IMR-90 (cell line): Measurements from ENCODE around the gene SLC35G1. TPM values are rescaled to one million over a fixed set of nuclear protein-coding genes. Genes with fewer than 3 reads are reported as not detected.
A peak's percentile ranks its signal among the peaks of the same experiment; 100 is the strongest.

ENCODE experiments used
- ATAC-seq: fragments of 200-7000 bp; cut with Tn5 transposase; 2 replicates; pipeline ENCODE4 v1.9.1; 2020; ENCODE audit warnings: low read depth, mild to moderate bottlenecking, moderate library complexity
- Bru-seq: library from RNA; stranded (reverse); fragments of 400-500 nt; gene quantifications from one replicate; lab custom pipeline; 2021; lab: Mats Ljungman, UMichigan
- BruChase-seq, 2 experiments: library from RNA; stranded (reverse); fragments of 400-500 nt; gene quantifications; one replicate each; lab custom pipeline; 2021; lab: Mats Ljungman, UMichigan
- BruUV-seq: library from RNA; stranded (reverse); fragments of 400-500 nt; replicated peaks from 2 replicates; lab custom pipeline; 2021; lab: Mats Ljungman, UMichigan
- CTCF ChIA-PET: fragments of 300-600 bp; formaldehyde crosslinking; extraction: SDS; loops from one replicate; lab custom pipeline; 2021; ENCODE audit warnings: antibody characterized with exemption; lab: Yijun Ruan, JAX
- POLR2A ChIA-PET: fragments of 300-600 bp; sonication (Branson Sonifier 250); formaldehyde crosslinking; loops from one replicate; lab custom pipeline; 2022; ENCODE audit warnings: antibody characterized with exemption; ENCODE audit not compliant: unreplicated experiment; lab: Charles Lee
- DNase-seq: peaks from one replicate; pipeline ENCODE4 v3.0.0; 2013
- H2AFZ ChIP-seq: replicated peaks from 2 replicates; pipeline ENCODE3; 2013; ENCODE audit warnings: low read length, mild to moderate bottlenecking; ENCODE audit not compliant: poor library complexity
- H2AK5ac ChIP-seq: 2 replicates; pipeline ENCODE4 v1.6.1; 2013; ENCODE audit warnings: low read depth, low read length, inconsistent platforms
- H2AK9ac ChIP-seq: replicated peaks from 2 replicates; pipeline ENCODE3; 2013; ENCODE audit warnings: mild to moderate bottlenecking, low read depth, low read length, moderate library complexity; ENCODE audit not compliant: poor library complexity
- H2BK120ac ChIP-seq: 2 replicates; pipeline ENCODE4 v1.6.1; 2013; ENCODE audit warnings: low read depth, low read length, inconsistent platforms
- H2BK15ac ChIP-seq: 3 replicates; pipeline ENCODE4 v1.6.1; 2013; ENCODE audit warnings: low read depth, low read length, inconsistent platforms
- H2BK20ac ChIP-seq: 2 replicates; pipeline ENCODE4 v1.6.1; 2013; ENCODE audit warnings: low read depth, mild to moderate bottlenecking, inconsistent platforms, low read length, moderate library complexity
- H2BK5ac ChIP-seq: 2 replicates; pipeline ENCODE4 v1.6.1; 2013; ENCODE audit warnings: mild to moderate bottlenecking, low read depth, low read length, inconsistent platforms; ENCODE audit not compliant: poor library complexity, severe bottlenecking
- H3K14ac ChIP-seq: replicated peaks from 2 replicates; pipeline ENCODE4 v1.6.1; 2013; ENCODE audit warnings: low read depth, low read length, inconsistent platforms
- H3K18ac ChIP-seq: 2 replicates; pipeline ENCODE4 v1.6.1; 2013; ENCODE audit warnings: low read depth, low read length, control low read depth
- H3K23ac ChIP-seq: 2 replicates; pipeline ENCODE4 v1.6.1; 2013; ENCODE audit warnings: low read depth, low read length, inconsistent platforms
- H3K27ac ChIP-seq: 2 replicates; pipeline ENCODE4 v1.5.1; 2013; ENCODE audit warnings: mild to moderate bottlenecking, control low read depth, low read length; ENCODE audit not compliant: insufficient read depth
- H3K27me3 ChIP-seq: 2 replicates; pipeline ENCODE4 v1.6.1; 2013; ENCODE audit warnings: low read length; ENCODE audit not compliant: control insufficient read depth, insufficient read depth
- H3K36me3 ChIP-seq: 2 replicates; pipeline ENCODE4 v1.6.1; 2013; ENCODE audit warnings: low read length, mixed read lengths; ENCODE audit not compliant: control insufficient read depth, insufficient read depth
- H3K4ac ChIP-seq: 2 replicates; pipeline ENCODE4 v1.6.1; 2013; ENCODE audit warnings: low read depth, low read length, inconsistent platforms
- H3K4me1 ChIP-seq: 2 replicates; pipeline ENCODE4 v1.6.1; 2013; ENCODE audit warnings: low read length, mixed read lengths; ENCODE audit not compliant: control insufficient read depth, insufficient read depth
- H3K4me2 ChIP-seq: 2 replicates; pipeline ENCODE4 v1.6.1; 2013; ENCODE audit warnings: low read depth, mild to moderate bottlenecking, control low read depth, low read length, moderate library complexity
- H3K4me3 ChIP-seq: 2 replicates; pipeline ENCODE4 v1.5.1; 2013; ENCODE audit warnings: low read depth, mild to moderate bottlenecking, control low read depth, low read length, moderate library complexity; ENCODE audit not compliant: insufficient read depth
- H3K56ac ChIP-seq: 2 replicates; pipeline ENCODE4 v1.6.1; 2013; ENCODE audit warnings: low read length, inconsistent platforms; ENCODE audit not compliant: insufficient read depth; ENCODE audit errors: extremely low read depth
- H3K79me1 ChIP-seq, 2 experiments: 2 replicates each; pipeline ENCODE4 v1.6.1; 2013; ENCODE audit warnings: low read length in 2 of 2, inconsistent platforms in 1 of 2, low read depth in 1 of 2
- H3K9ac ChIP-seq: 2 replicates; pipeline ENCODE4 v1.6.1; 2013; ENCODE audit warnings: low read depth, low read length, control low read depth
- H3K9me1 ChIP-seq: 2 replicates; pipeline ENCODE4 v1.6.1; 2013; ENCODE audit warnings: low read length, inconsistent platforms; ENCODE audit not compliant: insufficient read depth
- H3K9me3 ChIP-seq: 2 replicates; pipeline ENCODE4 v1.6.1; 2013; ENCODE audit warnings: low read length; ENCODE audit not compliant: control insufficient read depth, insufficient read depth
- H4K20me1 ChIP-seq: 2 replicates; pipeline ENCODE4 v1.6.1; 2013; ENCODE audit warnings: low read length, inconsistent platforms; ENCODE audit not compliant: insufficient read depth
- H4K5ac ChIP-seq: 2 replicates; pipeline ENCODE4 v1.6.1; 2013; ENCODE audit warnings: mild to moderate bottlenecking, low read depth, low read length, control low read depth
- H4K8ac ChIP-seq, 2 experiments: 2 replicates each; pipeline ENCODE4 v1.6.1; 2013; ENCODE audit warnings: low read depth in 2 of 2, low read length in 2 of 2, control low read depth in 1 of 2, inconsistent platforms in 1 of 2
- H4K91ac ChIP-seq: 2 replicates; pipeline ENCODE4 v1.6.1; 2013; ENCODE audit warnings: low read depth, low read length, inconsistent platforms; ENCODE audit not compliant: insufficient read depth
- CHD1 ChIP-seq: IDR thresholded peaks from 2 replicates; pipeline ENCODE4 v1.6.1; 2012; ENCODE audit warnings: low read depth, low read length, improper control_type of control experiment
- MXI1 ChIP-seq: IDR thresholded peaks from 2 replicates; pipeline ENCODE4 v1.6.1; 2012; ENCODE audit warnings: low read depth, mild to moderate bottlenecking, low read length, moderate library complexity, borderline replicate concordance
- POLR2A ChIP-seq: IDR thresholded peaks from 2 replicates; pipeline ENCODE4 v1.6.1; 2012; ENCODE audit warnings: mild to moderate bottlenecking, low read depth, low read length
- RAD21 ChIP-seq: IDR thresholded peaks from 2 replicates; pipeline ENCODE4 v1.6.1; 2012; ENCODE audit warnings: low read length, improper control_type of control experiment
- RCOR1 ChIP-seq: IDR thresholded peaks from 2 replicates; pipeline ENCODE4 v1.6.1; 2012; ENCODE audit warnings: mild to moderate bottlenecking, low read length, improper control_type of control experiment; ENCODE audit not compliant: insufficient replicate concordance
- RFX5 ChIP-seq: IDR thresholded peaks from 2 replicates; pipeline ENCODE4 v1.8.0; 2012; ENCODE audit warnings: low read depth, mild to moderate bottlenecking, low read length, moderate library complexity
- WGBS, 2 experiments: methylation state at CpG; one replicate each; pipeline versions ENCODE4 v1.1.5 to v1.1.7; 2013; ENCODE audit warnings: missing lambda C conversion rate in 2 of 2; ENCODE audit not compliant: insufficient read length in 1 of 2; ENCODE audit errors: extremely low coverage in 2 of 2; 5-methylcytosine and 5-hydroxymethylcytosine counted together
- dilution Hi-C: fragments of 300-500 bp; cut with HindIII; formaldehyde crosslinking; loops from one replicate; pipeline ENCODE4 v1.14.3; 2018; ENCODE audit warnings: low sequenced_read_pairs; ENCODE audit not compliant: unreplicated experiment
- in situ Hi-C: fragments of 300-500 bp; cut with MboI; formaldehyde crosslinking; loops from 3 replicates; pipeline ENCODE4 v1.14.3; 2019; ENCODE audit warnings: low sequenced_read_pairs, inconsistent platforms, mixed read lengths
- intact Hi-C: fragments of 100-400 bp; cut with micrococcal nuclease; formaldehyde crosslinking; loops from 2 replicates; pipeline ENCODE4 v1.10.0; 2022
- long read RNA-seq: library from polyadenylated mRNA; unstranded; transcript quantifications from one replicate; pipeline ENCODE4 v2.0.0, GENCODE V29; 2021; ENCODE audit not compliant: unreplicated experiment
- polyA plus RNA-seq, 3 experiments: library from polyadenylated mRNA; depleted of rRNA; stranded (reverse); fragments of >200 nt; gene quantifications; 2 replicates each; pipeline ENCODE4 v1.2.3, GENCODE V29; 2012; ENCODE audit warnings: low replicate concordance in 1 of 3
- total RNA-seq: library from RNA; depleted of rRNA; stranded (reverse); fragments of >200 nt; gene quantifications from 2 replicates; pipeline ENCODE4 v1.2.3, GENCODE V29; 2012; rRNA removed
- TF ChIP-seq, protein P1 (sequence below): fragments of 150-350 bp; IDR thresholded peaks from 2 replicates; pipeline ENCODE4 v1.6.1; 2016; ENCODE audit warnings: low read depth, mild to moderate bottlenecking, low read length, moderate library complexity, borderline replicate concordance

SLC35G1 gene, protein sequence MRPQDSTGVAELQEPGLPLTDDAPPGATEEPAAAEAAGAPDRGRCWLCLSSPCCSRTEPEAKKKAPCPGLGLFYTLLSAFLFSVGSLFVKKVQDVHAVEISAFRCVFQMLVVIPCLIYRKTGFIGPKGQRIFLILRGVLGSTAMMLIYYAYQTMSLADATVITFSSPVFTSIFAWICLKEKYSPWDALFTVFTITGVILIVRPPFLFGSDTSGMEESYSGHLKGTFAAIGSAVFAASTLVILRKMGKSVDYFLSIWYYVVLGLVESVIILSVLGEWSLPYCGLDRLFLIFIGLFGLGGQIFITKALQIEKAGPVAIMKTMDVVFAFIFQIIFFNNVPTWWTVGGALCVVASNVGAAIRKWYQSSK
- total RNA-seq, result 2.7 and 3.9 TPM in 2 replicates
- polyA plus RNA-seq (2012; rRNA removed), result 2.6 and 3.7 TPM in 2 replicates
- 0.99 and 1.1 TPM in 2 replicates for polyA plus RNA-seq (2012; cell fraction: cytosol; rRNA removed)
- 1.3 and 3.4 TPM in 2 replicates for polyA plus RNA-seq (2012; cell fraction: nucleus; rRNA removed; ENCODE audit: low replicate concordance)
- percentile 47 among the genes with signal in this experiment for Bru-seq, nascent RNA
- BruChase-seq, experiment 1, labeled RNA remaining after a 6-hour chase, result percentile 44 among the genes with signal in this experiment
- BruChase-seq, experiment 2, labeled RNA remaining after a 2-hour chase, result percentile 47 among the genes with signal in this experiment
- long read RNA-seq, partial matches to known transcripts, result 2 of 13 reads
- long read RNA-seq, other reads (novel, unspliced or antisense), result 7 of 13 reads

DNA sequence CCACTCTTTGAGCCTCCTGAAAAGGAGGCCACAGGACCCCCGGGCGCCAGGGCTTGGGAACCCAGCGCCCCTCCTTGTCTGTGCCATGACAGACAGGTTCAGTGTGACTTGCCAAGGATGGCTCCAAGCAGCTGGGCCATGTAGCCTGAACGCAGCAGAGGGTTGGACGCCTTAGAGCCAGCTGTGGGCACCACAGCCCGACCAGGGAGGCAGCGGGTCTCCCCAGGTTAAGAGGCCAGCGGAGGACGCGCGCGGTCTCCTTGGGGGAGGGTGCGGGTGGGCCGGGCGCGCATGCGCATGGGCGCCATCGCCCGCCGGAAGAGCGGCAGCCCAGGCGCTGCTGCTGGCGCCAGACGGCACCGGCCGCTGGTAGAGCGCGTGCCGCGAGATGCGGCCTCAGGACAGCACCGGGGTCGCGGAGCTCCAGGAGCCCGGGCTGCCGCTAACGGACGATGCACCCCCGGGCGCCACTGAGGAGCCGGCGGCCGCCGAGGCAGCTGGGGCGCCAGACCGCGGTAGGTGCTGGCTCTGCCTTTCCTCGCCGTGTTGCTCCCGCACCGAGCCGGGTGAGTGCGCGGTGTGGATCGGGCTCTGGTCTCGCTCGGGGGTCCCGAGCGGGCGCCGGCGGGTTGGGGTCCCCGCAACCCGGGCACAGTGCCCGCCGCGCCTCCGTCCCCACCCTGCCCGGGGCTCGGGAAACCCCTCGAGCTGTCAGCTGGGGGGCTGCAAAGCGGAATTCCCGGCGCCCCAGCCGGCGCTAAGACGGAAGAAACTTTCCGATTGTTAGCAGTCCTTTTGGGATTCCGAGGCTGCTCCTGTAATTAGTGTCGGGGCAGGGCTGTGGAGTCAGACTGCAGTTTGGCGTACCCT lies at the start of gene SLC35G1:
Gene SLC35G1, plus strand, starts transcription at position 333 of the 870 bp plus-strand sequence. Its CDS starts 56 bp downstream, at position 389.
- H2AFZ ChIP-seq, result peak within 1 kb of the TSS; percentile 99
- H2BK5ac ChIP-seq, result peak within 1 kb of the TSS; percentile 55
- H3K36me3 ChIP-seq, result no peaks in the 10 kb centered on the region
- POLR2A ChIA-PET, result interaction anchor here (0.5 to 0.6 kb wide), 2 partner anchors 10 kb away, joined by 3 read pairs; no protein-coding TSS in a partner anchor
- in situ Hi-C loops, result no loop called here
- H3K4me1 ChIP-seq, result peaks cover 5% of the 10 kb centered on the region; the same call in 1 of the 2 replicates
- dilution Hi-C loops, result no loop called here
- H4K8ac ChIP-seq, result peak within 1 kb of the TSS; percentile 91 to 99
- WGBS, 2 experiments, result 1% methylated on average over 50 of the region's 82 CpGs; no CpG with 5 or more reads in 1 of the 2 experiments
- DNase-seq, result peak; percentile 54
- peak within 1 kb of the TSS; percentile 72 for H3K4me3 ChIP-seq
- peak within 1 kb of the TSS; percentile 87 for H3K9ac ChIP-seq
- peak within 1 kb of the TSS; percentile 88 for H3K4me2 ChIP-seq
- H4K5ac ChIP-seq, result peak within 1 kb of the TSS; percentile 94
- intact Hi-C loops, result no loop called here
- peak within 1 kb of the TSS; percentile 86 for H3K18ac ChIP-seq
- peak within 1 kb of the TSS; percentile 35 for H3K56ac ChIP-seq
- H3K9me1 ChIP-seq, result no peaks in the 10 kb centered on the region
- peak within 1 kb of the TSS; percentile 72 for H3K14ac ChIP-seq
- H4K20me1 ChIP-seq, result no peaks in the 10 kb centered on the region
- H2BK20ac ChIP-seq, result 0 out of 2 replicates have a peak within 1 kb of the TSS, but pooled peaks have one; percentile 16
- H3K23ac ChIP-seq, result peak within 1 kb of the TSS; percentile 63
- no TSS peak for BruUV-seq
- peak within 1 kb of the TSS; percentile 69; the same call in 2 of the 3 replicates for H2BK15ac ChIP-seq
- peak within 1 kb of the TSS; percentile 96 for H4K91ac ChIP-seq
- TF ChIP-seq RCOR1 (no peak), POLR2A (peak; percentile 43; the same call in 1 of the 2 replicates), RFX5 (no peak), CHD1 (no peak), MXI1 (peak; percentile 56; the same call in 1 of the 2 replicates), RAD21 (0 out of 2 replicates have a peak, but pooled peaks have one; percentile 1)
- TF ChIP-seq, protein P1, sequence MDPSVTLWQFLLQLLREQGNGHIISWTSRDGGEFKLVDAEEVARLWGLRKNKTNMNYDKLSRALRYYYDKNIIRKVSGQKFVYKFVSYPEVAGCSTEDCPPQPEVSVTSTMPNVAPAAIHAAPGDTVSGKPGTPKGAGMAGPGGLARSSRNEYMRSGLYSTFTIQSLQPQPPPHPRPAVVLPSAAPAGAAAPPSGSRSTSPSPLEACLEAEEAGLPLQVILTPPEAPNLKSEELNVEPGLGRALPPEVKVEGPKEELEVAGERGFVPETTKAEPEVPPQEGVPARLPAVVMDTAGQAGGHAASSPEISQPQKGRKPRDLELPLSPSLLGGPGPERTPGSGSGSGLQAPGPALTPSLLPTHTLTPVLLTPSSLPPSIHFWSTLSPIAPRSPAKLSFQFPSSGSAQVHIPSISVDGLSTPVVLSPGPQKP, result no peak
- CTCF ChIA-PET, result interaction anchor here (0.6 kb wide), 1 partner anchor 550 kb away, joined by 3 read pairs; no protein-coding TSS in a partner anchor
- peaks cover 5 to 15% of the 10 kb centered on the region in 2 experiments; a peak in 2 of 4 replicates for H3K79me1 ChIP-seq
- H2BK120ac ChIP-seq, result peak within 1 kb of the TSS; percentile 85
- peak; percentile 97 for ATAC-seq
- no peaks in the 10 kb centered on the region for H3K9me3 ChIP-seq
- H2AK9ac ChIP-seq, result peak within 1 kb of the TSS; percentile 56
- peak within 1 kb of the TSS; percentile 89 for H3K4ac ChIP-seq
- H3K27me3 ChIP-seq, result peaks cover 8% of the 10 kb centered on the region
- no peak within 1 kb of the TSS for H2AK5ac ChIP-seq
- peak within 1 kb of the TSS; percentile 73 for H3K27ac ChIP-seq
